ENCODE data around the gene CIB2.

CIB2 gene

DNA sequence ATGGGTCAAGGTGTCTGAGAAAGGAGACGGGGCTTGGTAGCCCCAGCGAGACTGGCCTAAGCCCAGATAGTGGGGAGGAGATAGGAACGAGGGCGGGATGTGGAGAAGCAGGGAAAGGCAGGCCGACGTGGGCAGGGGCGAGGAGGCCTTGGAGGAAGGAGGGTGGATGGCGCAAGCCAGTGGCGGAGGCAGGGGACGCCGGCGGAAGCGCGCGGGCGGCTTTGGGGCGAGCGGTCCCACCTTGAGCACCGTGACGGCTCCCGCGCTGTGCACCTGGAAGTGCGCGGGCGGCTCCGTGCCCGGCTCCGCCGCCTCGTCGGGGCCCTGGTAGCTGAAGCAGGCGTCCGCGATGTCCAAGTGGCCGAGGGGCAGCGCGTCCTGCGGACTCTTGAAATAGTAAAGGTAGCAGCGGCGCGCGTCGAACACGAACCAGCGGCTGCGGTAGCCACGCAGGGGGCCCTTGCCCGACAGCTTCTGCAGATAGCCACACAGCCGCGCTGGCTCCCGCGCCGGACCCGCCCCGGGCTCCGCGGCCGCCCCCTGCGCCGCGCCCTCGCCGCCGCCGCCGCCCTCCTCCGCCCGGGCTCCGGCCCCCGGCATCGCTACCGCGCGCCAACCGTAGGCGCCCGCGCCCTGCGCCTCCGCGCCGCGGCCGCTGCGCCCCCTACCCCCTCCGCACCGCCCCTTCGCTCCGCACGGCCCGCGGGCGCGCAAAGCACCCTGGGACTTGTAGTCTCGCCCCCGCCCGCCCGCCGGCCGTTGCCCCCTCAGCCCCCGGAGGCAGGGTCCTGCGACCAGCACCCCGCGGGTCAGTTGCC, 54.0 kb downstream of the CIB2 start, which contains the start of gene TBC1D2B:
TSS of gene TBC1D2B (minus strand) at position 659 of the 818 bp plus-strand sequence. CDS start at position 600, 59 bp downstream.
- peak within 1 kb of the TSS; percentile 86 to 88 for H3K4me3 ChIP-seq (ENCODE audit: low read depth in 1 of 2, low read length in 1 of 2)
- H3K4me1 ChIP-seq (ENCODE audit: control insufficient read depth in 1 of 2, insufficient read depth in 1 of 2, low read depth in 1 of 2, low read length in 1 of 2): peaks cover 54 to 64% of the 10 kb centered on the region in 2 experiments
- no peaks in the 10 kb centered on the region for H3K36me3 ChIP-seq
- TF ChIP-seq, protein P1, sequence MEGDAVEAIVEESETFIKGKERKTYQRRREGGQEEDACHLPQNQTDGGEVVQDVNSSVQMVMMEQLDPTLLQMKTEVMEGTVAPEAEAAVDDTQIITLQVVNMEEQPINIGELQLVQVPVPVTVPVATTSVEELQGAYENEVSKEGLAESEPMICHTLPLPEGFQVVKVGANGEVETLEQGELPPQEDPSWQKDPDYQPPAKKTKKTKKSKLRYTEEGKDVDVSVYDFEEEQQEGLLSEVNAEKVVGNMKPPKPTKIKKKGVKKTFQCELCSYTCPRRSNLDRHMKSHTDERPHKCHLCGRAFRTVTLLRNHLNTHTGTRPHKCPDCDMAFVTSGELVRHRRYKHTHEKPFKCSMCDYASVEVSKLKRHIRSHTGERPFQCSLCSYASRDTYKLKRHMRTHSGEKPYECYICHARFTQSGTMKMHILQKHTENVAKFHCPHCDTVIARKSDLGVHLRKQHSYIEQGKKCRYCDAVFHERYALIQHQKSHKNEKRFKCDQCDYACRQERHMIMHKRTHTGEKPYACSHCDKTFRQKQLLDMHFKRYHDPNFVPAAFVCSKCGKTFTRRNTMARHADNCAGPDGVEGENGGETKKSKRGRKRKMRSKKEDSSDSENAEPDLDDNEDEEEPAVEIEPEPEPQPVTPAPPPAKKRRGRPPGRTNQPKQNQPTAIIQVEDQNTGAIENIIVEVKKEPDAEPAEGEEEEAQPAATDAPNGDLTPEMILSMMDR (IDR thresholded peaks at IDR 0.05): peak; percentile 31
- peak within 1 kb of the TSS; percentile 93 for H3K27ac ChIP-seq
- no peaks in the 10 kb centered on the region for H3K27me3 ChIP-seq
- no peaks in the 10 kb centered on the region for H3K9me3 ChIP-seq

DNA sequence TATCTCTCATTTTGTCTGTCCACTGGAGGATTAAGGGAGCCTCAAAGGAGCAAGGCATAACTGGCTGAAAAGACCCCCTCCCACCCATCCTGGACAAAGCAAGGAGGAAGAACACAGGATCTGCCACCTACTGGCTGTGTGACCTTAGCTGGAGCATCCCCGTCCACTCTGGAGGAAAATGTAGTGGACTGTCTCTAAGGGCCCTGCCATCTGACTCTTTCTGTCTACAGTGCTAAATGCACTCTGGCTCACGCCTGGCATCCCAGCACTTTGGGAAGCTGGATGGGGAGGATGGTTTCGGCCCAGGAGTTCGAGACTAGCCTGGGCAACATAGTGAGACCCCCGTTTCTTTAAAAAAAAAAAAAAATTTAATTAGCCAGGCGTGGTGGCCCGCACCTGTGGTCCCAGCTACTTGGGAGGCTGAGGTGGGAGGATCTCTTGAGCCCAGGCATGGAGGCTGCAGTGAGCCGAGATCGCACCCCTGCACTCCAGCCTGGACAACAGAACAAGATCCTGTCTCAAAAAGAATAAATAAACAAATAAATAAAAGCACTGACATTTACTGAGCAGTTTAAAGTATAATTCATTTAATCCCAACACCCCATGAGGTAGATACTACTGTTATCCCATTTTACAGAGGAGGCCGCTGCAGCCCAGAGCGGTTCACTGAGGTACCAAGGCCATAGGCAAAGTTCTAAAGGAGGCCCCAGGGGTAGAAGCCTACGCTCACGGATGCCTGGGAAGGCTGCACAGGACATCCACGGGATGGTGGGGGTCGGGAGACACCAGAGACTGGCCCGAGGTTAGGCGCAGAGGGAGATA, 54.8 kb downstream of the CIB2 start:
- H3K27me3 ChIP-seq: no peaks in the 10 kb centered on the region
- H3K4me3 ChIP-seq (ENCODE audit: low read depth in 1 of 2, low read length in 1 of 2): peak overlapping the region; percentile 86 to 88
- no peaks in the 10 kb centered on the region for H3K9me3 ChIP-seq
- TF ChIP-seq, protein P1 (IDR thresholded peaks at IDR 0.05): no peak
- H3K36me3 ChIP-seq: no peaks in the 10 kb centered on the region
- H3K27ac ChIP-seq: peak overlapping the region; percentile 93
- peaks cover 54 to 64% of the 10 kb centered on the region in 2 experiments for H3K4me1 ChIP-seq (ENCODE audit: control insufficient read depth in 1 of 2, insufficient read depth in 1 of 2, low read depth in 1 of 2, low read length in 1 of 2)

DNA sequence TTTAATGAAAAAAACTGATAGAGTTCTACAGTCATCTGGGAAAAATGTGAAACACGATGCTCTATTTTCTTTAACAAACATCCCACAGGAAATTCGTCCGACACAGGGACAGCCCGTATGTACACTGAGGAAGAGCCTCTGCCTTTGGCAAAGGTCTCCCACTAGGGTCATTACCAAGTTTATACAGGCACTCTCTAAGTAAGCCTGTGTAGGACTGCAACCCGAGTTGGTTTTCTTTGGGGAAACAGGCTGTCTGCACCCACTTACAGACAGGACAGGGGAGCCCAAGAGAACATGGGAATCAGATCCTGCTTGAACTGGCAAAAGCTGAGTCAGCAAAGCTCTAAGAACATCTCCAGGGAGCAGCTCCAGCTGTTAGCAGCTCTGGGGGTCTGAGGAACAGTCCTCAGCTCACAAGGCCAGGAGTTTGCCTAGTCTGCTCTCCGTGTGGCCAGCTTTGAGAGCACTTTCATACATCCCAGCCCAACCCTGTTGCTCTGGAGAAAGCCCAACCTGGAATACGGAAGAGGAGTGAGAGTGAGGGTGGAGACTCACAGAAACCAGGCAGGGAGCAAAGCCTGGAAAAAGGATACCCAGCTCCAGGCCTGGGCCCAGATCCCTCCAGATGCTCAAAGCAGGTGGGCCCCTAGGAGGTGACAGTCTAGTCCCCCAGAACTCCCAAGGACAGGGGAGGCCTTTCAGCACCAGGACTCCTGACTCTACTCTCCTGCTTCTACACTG, 55.6 kb downstream of the CIB2 start:
- Histone ChIP-seq H3K4me1 (ENCODE audit: control insufficient read depth in 1 of 2, insufficient read depth in 1 of 2, low read depth in 1 of 2, low read length in 1 of 2) (peaks cover 62 to 72% of the 10 kb centered on the region in 2 experiments), H3K9me3 (no peaks in the 10 kb centered on the region), H3K4me3 (ENCODE audit: low read depth in 1 of 2, low read length in 1 of 2) (peak overlapping the region; percentile 86 to 88), H3K27ac (peak overlapping the region; percentile 93), H3K36me3 (no peaks in the 10 kb centered on the region), H3K27me3 (no peaks in the 10 kb centered on the region)
- TF ChIP-seq, protein P1 (IDR thresholded peaks at IDR 0.05): no peak

DNA sequence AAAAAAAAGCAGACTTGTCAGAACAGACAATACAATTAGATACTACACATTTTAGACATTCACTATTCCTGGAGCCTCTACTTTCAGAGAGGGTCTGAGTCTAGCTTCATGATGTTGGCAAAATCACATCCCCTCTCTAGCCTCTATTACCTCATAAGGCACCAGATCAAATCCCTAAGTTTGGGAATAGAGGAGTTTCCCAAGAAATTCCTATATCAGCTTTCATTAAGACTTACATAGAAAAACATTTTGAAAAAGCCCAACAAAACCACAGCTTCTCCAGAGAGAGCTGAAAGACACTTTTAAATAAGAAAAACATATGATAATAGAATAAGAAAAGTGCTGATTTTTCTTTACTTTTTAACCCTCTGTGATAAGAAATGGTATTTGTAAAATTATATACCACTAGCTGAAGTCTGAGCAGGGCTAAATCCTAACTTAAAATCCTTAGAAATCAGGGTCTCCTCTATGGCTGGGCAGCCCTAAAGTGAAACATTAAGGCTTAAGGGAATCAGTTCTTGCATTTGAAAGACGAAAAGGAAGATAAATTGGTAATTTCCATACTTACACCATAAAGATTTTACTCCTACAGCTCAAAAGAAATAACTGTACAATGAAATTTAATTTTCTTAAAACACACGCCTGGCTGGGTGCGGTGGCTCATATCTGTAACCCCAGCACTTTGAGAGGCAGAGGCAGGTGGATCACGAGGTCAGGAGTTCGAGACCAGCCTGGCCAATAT, 58.0 kb downstream of the CIB2 start:
- TF ChIP-seq, protein P1 (IDR thresholded peaks at IDR 0.05): no peak
- H3K36me3 ChIP-seq: no peaks in the 10 kb centered on the region
- peak overlapping the region in 1 of 2 experiments; percentile 13 for H3K4me3 ChIP-seq (ENCODE audit: low read depth in 1 of 2, low read length in 1 of 2)
- no peaks in the 10 kb centered on the region for H3K9me3 ChIP-seq
- peak overlapping the region; percentile 85 for H3K27ac ChIP-seq
- no peaks in the 10 kb centered on the region for H3K27me3 ChIP-seq
- H3K4me1 ChIP-seq (ENCODE audit: control insufficient read depth in 1 of 2, insufficient read depth in 1 of 2, low read depth in 1 of 2, low read length in 1 of 2): peaks cover 86 to 93% of the 10 kb centered on the region in 2 experiments
